ENCODE results near the gene IGFL3.
"Not testable (repeated sequence)": the region's sequence is repeated elsewhere in the genome, so short reads cannot be mapped to it uniquely, and the experiment has no call there.

IGFL3 gene

GRCh38 chr19:46085888-46086287 is 38.6 kb downstream of the IGFL3 start:
- no peak overlapping the region for H3K4me3 ChIP-seq (ENCODE audit: low read depth, low read length)
- TF ChIP-seq CTCF (IDR thresholded peaks at IDR 0.05; ENCODE audit: low read depth, low read length, missing control alignments), result no peak
- DNase-seq (ENCODE audit: low read depth), result no peak

DNA sequence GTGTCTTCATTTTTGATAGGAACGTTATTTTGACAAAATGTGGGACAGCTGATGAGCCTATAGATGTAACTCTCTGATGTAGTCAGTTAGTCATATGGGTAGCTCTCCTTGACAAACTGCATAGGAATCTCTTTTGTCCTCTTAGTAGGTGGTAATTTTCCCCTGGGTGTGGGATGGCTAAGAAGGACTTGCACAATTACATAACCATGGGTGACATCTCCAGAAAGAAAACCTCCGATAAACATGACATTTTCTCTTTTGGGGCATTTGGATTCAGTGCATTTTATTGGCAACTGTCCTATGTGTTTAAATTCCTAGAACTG is 41.8 kb downstream of the IGFL3 start:
- DNase-seq (ENCODE audit: low read depth), result no peak
- H3K4me3 ChIP-seq (ENCODE audit: low read depth, low read length), result no peak overlapping the region
- TF ChIP-seq CTCF (IDR thresholded peaks at IDR 0.05; ENCODE audit: low read depth, low read length, missing control alignments), result no peak

DNA sequence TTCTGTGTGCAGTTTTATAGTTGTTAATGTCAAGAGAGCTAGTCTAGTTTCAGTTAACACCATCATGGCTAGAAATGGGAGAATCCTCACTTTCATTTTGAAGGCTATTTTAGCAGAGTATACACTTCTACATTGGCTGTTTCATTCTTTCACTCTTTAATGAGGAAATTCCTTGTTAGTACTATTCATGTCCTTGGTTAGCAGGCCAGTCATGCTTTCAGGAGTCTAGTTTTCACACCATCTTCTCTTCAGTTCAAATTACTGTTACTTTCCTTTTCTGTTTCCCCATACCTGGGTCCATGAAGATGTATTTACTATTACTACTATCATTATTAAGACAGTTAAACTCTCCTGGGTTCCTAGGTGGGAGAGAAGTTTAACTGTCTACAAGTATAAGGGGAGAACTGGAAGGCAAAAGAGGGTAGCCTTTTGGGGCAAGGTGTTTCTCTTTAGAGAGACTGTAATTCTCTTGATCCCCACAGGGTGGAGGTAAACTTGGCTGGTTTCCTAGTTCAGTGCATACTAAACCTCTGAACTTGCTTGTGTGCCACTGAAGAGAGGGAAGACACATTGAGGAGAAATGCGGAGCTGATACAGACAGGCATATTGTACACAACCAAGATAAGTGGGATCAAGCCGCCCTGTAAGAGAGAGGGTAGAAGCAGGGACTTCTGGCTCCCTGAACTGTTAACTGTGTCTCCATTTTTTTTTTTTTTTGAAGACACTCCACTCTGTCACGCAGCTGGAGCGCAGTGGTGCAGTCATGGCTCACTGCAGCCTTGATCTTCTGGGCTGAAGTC is 42.4 kb downstream of the IGFL3 start:
- peak; percentile 74 for TF ChIP-seq CTCF (IDR thresholded peaks at IDR 0.05; ENCODE audit: low read depth, low read length, missing control alignments)
- no peak overlapping the region for H3K4me3 ChIP-seq (ENCODE audit: low read depth, low read length)
- DNase-seq (ENCODE audit: low read depth), result no peak

DNA sequence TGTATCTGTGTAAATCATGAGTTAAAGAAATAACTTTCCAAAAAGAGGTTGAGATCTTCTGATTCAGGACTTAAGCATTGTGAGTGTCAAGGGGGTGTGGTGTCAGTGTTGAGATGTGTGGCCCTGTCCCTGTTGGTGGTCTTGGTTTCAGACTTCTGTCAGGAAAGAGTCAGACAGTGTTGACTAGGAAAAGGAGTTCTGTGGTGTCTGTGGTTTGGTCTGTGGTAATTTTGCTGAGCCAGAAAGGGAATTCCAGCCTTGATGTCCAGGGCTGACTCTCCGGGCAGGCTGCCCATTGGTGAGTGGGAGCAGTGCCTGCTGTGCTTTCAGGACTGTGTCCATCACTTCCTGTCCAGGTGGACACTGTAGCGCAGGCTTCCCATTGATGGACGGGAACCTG is 43.9 kb downstream of the IGFL3 start:
- H3K4me3 ChIP-seq (ENCODE audit: low read depth, low read length), result no peak overlapping the region
- TF ChIP-seq CTCF (IDR thresholded peaks at IDR 0.05; ENCODE audit: low read depth, low read length, missing control alignments), result no peak
- DNase-seq (ENCODE audit: low read depth), result no peak

GRCh38 chr19:46079576-46079975 is 44.9 kb downstream of the IGFL3 start:
- DNase-seq (ENCODE audit: low read depth), result no peak
- no peak for TF ChIP-seq CTCF (IDR thresholded peaks at IDR 0.05; ENCODE audit: low read depth, low read length, missing control alignments)
- no peak overlapping the region for H3K4me3 ChIP-seq (ENCODE audit: low read depth, low read length)

- not testable (repeated sequence) for DNase-seq (ENCODE audit: low read depth); H3K4me3 ChIP-seq (ENCODE audit: low read depth, low read length)
- peak; percentile 47 for TF ChIP-seq CTCF (IDR thresholded peaks at IDR 0.05; ENCODE audit: low read depth, low read length, missing control alignments)
Observed at GRCh38 chr19:46078573-46079332, 45.7 kb downstream of the IGFL3 start.

All from GM12864 (cell line).